Astrocyte of the cerebellum (primary cell): ENCODE results near the gene MID1.

Experiments
- DNase-seq: peaks from one replicate; pipeline ENCODE4 v3.0.0-alpha.2; 2011; ENCODE audit warnings: low read depth
- H3K4me3 ChIP-seq: 2 replicates; pipeline ENCODE4 v1.5.1; 2011; ENCODE audit warnings: mild to moderate bottlenecking, low read depth, low read length, moderate library complexity
- in situ Hi-C: cut with HindIII; loops from 2 replicates; pipeline ENCODE4 v1.10.0; 2017; ENCODE audit warnings: low sequenced_read_pairs
- TF ChIP-seq, protein P1 (sequence below): IDR thresholded peaks from 2 replicates; pipeline ENCODE4 v1.5.1; 2012; ENCODE audit warnings: low read length, low read depth, moderate library complexity, mild to moderate bottlenecking; ENCODE audit errors: missing control alignments

Gene MID1

DNA sequence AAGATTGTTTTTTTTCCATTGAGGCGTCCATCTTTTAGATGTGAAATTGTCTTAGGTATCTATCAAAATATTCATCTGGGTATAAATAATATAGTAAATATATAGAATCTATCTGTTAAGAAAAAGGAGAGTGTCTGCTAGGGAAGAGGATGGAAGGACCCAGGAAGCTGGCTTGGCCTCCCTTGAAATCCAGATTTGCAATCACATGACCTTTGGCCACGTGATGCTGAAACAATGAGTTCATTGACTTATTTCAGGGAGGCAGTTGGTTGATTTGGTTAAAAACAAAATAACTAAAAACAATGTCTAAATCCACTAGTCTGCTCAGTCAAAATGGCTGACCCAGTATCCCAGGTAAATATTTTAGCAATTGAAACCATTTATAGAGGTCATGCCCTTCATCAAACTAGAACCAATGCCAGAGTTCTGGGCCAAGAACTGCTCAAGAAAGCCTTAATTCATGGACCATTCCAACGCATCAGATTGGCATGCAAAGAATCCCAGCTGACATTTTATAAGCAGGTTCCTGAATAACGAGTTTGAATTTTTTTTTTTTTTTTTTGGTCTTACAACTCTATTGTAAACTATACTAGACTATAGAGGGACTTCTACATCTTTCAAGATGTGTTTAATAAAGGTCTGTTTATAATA, 172.7 kb downstream of the MID1 start:
- in situ Hi-C loops, result no loop called here
- H3K4me3 ChIP-seq, result no peak overlapping the region
- peak; percentile 31 for DNase-seq
- TF ChIP-seq, protein P1, sequence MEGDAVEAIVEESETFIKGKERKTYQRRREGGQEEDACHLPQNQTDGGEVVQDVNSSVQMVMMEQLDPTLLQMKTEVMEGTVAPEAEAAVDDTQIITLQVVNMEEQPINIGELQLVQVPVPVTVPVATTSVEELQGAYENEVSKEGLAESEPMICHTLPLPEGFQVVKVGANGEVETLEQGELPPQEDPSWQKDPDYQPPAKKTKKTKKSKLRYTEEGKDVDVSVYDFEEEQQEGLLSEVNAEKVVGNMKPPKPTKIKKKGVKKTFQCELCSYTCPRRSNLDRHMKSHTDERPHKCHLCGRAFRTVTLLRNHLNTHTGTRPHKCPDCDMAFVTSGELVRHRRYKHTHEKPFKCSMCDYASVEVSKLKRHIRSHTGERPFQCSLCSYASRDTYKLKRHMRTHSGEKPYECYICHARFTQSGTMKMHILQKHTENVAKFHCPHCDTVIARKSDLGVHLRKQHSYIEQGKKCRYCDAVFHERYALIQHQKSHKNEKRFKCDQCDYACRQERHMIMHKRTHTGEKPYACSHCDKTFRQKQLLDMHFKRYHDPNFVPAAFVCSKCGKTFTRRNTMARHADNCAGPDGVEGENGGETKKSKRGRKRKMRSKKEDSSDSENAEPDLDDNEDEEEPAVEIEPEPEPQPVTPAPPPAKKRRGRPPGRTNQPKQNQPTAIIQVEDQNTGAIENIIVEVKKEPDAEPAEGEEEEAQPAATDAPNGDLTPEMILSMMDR, result no peak

DNA sequence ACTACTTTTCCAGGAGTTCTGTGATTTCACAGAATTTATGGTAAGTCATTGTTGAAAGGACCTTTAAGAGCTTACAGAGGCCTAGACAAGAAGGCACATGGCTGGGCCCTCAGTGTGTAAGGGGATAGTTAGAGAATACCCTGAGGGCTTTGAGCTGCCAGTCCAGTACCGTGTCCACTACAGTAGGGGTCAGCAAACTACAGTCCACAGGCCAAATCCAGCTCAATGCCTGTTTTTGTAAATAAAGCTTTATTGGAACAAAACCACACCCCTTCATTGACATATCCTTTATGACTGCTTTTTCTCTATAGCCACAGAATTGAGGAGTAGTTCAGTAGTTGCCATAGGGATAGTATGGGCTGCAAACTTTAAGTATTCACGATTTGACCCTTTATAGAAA, 176.2 kb downstream of the MID1 start:
- TF ChIP-seq, protein P1, result no peak
- no peak for DNase-seq
- H3K4me3 ChIP-seq, result no peak overlapping the region
- in situ Hi-C loops, result no loop called here

DNA sequence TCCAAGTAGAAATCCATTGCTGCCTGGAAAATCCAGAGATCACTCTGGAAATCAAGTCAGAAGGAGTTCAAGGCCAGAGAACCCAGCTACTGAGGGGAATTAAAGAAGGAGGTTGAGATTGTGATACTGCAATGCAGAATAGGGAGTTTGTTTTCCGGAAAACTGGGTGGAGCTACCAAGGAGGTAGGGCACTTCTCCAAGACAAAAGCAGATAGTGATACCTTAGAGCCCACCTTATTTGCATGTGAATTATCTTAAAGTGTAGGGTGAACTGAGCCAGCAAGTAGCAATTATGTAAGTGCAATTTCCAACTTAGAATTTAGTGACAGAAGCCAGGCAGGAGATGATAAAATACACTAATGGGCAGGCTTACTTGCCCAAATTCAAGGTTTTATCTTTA, 178.9 kb downstream of the MID1 start:
- TF ChIP-seq, protein P1, result no peak
- no peak for DNase-seq
- no peak overlapping the region for H3K4me3 ChIP-seq
- in situ Hi-C loops, result no loop called here

DNA sequence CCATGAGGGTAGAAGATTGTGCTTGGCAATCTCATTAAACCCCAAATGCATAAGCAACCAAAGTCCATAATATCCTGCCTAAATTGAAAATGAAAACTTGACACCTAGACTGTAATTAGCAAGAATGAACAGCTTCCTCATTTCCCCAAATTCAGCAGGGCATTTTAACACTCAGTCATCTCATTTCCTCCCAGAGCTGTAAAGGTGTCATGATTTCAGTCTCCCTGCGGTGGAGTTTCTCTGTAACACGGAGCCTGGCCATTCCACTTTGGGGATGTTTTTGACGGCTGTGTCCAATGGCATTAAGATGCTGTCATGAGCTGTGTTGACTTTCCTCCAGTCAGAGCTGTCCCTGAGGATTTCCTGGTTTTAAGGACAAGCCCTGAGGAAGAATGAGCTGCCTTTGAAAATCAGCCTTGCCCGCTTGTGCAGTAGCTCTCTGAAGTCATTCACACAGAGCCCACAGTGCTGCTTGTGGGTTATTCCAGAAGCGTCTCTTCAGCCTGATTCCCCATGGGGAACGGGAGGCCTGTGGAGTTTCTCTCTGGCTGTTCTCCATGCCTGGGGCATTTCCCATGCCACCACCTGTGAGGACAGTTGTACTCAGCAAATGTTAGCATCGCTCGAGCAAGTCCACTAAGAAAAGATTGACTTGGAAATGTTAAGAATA, 187.0 kb downstream of the MID1 start:
- TF ChIP-seq, protein P1, result no peak
- in situ Hi-C loops, result no loop called here
- no peak overlapping the region for H3K4me3 ChIP-seq
- DNase-seq, result no peak

DNA sequence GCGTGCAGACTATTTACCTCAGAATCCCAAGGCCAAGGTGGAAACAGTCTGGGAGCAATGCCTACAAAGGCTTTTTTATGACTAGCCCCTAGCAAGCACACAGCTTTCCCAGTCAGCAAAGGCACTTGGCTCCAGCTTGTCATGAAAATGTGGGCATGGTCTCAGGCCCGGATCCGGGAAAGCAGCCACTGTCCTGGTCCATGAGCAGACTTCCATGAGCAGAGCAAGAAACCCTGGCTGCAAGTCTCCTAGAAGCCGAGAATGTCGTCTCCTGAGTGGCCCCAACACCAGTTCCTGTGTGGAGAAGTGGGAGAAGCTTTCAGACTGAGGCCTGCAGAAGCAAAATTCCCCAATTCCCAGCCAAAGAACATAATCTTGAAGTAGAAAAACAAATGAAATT, 190.5 kb downstream of the MID1 start:
- in situ Hi-C loops, result no loop called here
- DNase-seq, result no peak
- TF ChIP-seq, protein P1, result no peak
- H3K4me3 ChIP-seq, result no peak overlapping the region

DNA sequence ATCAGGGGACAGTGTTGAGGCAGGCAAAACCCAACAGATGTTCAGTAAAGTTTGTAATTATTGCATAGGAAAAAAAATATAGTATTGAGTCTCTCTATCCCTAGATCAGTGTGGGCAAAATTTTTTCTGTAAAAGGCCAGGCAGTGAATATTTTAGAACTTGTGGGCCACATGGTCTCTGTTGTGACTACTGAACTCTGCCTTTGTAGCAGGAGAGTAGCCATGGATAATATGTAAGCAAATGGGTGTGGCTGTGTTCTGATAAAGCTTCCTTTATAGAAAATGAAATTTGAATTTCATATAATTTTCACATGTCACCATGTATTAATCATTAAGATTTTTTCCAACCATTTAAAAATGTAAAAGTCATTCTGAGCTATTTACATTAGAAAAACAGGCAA, 193.1 kb downstream of the MID1 start:
- TF ChIP-seq, protein P1, result no peak
- no peak overlapping the region for H3K4me3 ChIP-seq
- no peak for DNase-seq
- in situ Hi-C loops, result no loop called here
